ENCODE data around the gene LRRC28.

The LRRC28 gene

GRCh38 chr15:99340347-99340746, 89.1 kb downstream of the LRRC28 start:
- ChIA-PET POLR2A (ENCODE audit: low non-redundant PET) (no interaction called here), CTCF (interaction anchor here (0.5 to 1.2 kb wide), 4 partner anchors 25 to 1275 kb away, joined by 3 to 4 read pairs (median 4); no protein-coding TSS in a partner anchor)
- no peak for DNase-seq (ENCODE audit: low spot score)
- no peak overlapping the region for H3K27ac ChIP-seq
- no peak for TF ChIP-seq CTCF (conservative IDR thresholded peaks at IDR 0.05; ENCODE audit: low read depth)

GRCh38 chr15:99341786-99342185, 90.5 kb downstream of the LRRC28 start:
- CTCF ChIA-PET: interaction anchor here (0.6 to 0.7 kb wide), 2 partner anchors 15 to 430 kb away, joined by 3 read pairs; no protein-coding TSS in a partner anchor
- POLR2A ChIA-PET (ENCODE audit: low non-redundant PET): no interaction called here
- TF ChIP-seq CTCF (conservative IDR thresholded peaks at IDR 0.05; ENCODE audit: low read depth): no peak
- H3K27ac ChIP-seq: no peak overlapping the region
- DNase-seq (ENCODE audit: low spot score): no peak

- DNase-seq (ENCODE audit: low spot score): no peak
- H3K27ac ChIP-seq: no peak overlapping the region
- POLR2A ChIA-PET (ENCODE audit: low non-redundant PET): no interaction called here
- TF ChIP-seq CTCF (conservative IDR thresholded peaks at IDR 0.05; ENCODE audit: low read depth): no peak
- CTCF ChIA-PET: interaction anchor here (0.7 to 1.0 kb wide), 2 partner anchors 18 to 168 kb away, joined by 3 read pairs; no protein-coding TSS in a partner anchor
Observed at GRCh38 chr15:99343208-99343607, 91.9 kb downstream of the LRRC28 start.

- no peak overlapping the region for H3K27ac ChIP-seq
- no peak for TF ChIP-seq CTCF (conservative IDR thresholded peaks at IDR 0.05; ENCODE audit: low read depth)
- POLR2A ChIA-PET (ENCODE audit: low non-redundant PET): no interaction called here
- DNase-seq (ENCODE audit: low spot score): no peak
- CTCF ChIA-PET: interaction anchor here (0.6 to 1.0 kb wide), 2 partner anchors 17 to 241 kb away, joined by 3 to 4 read pairs; no protein-coding TSS in a partner anchor
Observed at GRCh38 chr15:99343881-99344551, 92.7 kb downstream of the LRRC28 start.

GRCh38 chr15:99344639-99345038, 93.4 kb downstream of the LRRC28 start:
- H3K27ac ChIP-seq: no peak overlapping the region
- TF ChIP-seq CTCF (conservative IDR thresholded peaks at IDR 0.05; ENCODE audit: low read depth): no peak
- CTCF ChIA-PET: interaction anchor here (0.6 to 0.7 kb wide), 2 partner anchors 241 to 1288 kb away, joined by 3 to 4 read pairs; no protein-coding TSS in a partner anchor
- no peak for DNase-seq (ENCODE audit: low spot score)
- POLR2A ChIA-PET (ENCODE audit: low non-redundant PET): no interaction called here

GRCh38 chr15:99345242-99345641, 94.0 kb downstream of the LRRC28 start:
- ChIA-PET CTCF (interaction anchor here (0.7 kb wide), 1 partner anchor 1288 kb away, joined by 3 read pairs; no protein-coding TSS in a partner anchor), POLR2A (ENCODE audit: low non-redundant PET) (no interaction called here)
- no peak overlapping the region for H3K27ac ChIP-seq
- no peak for TF ChIP-seq CTCF (conservative IDR thresholded peaks at IDR 0.05; ENCODE audit: low read depth)
- DNase-seq (ENCODE audit: low spot score): no peak
